Fibroblast of skin of back (primary cell): Measurements from ENCODE around the gene ZNF827.

ENCODE experiments used
- DNase-seq: peaks from one replicate; pipeline ENCODE4 v3.0.0-alpha.2; 2013

ZNF827 gene

DNA sequence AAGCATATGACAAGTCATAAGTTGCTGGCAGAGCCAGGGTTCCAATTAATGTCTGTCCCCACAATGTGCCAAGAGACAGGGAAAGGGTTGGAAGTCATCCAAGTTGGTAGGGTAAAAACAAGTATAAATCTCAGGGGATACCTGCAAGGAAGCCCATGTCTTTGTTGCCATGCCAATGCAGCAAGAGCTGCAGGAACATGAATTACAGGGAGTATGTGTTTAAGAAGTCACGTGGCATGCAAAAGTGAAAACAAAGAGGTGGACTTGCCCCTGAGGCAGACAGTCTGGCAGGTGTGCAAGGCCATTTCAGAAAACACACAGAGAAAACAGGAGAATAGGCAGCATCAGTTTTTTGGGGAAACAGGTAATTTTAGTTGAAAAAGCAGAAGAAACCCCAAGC, 229.3 kb downstream of the ZNF827 start:
- DNase-seq = no peak
